SK-N-SH (cell line): ENCODE data around the gene TK2. TPM values are rescaled to one million over a fixed set of nuclear protein-coding genes. Genes with fewer than 3 reads are reported as not detected.

ENCODE experiments used
- CTCF ChIA-PET: fragments of 300-600, 350-600 bp; formaldehyde crosslinking; extraction: SDS; loops from one replicate; lab custom pipeline; 2021; lab: Yijun Ruan, JAX
- POLR2A ChIA-PET: fragments of 350-600 bp; sonication (Branson Sonifier 250); formaldehyde crosslinking; extraction: SDS; loops from one replicate; lab custom pipeline; 2020; ENCODE audit warnings: antibody characterized with exemption, inconsistent platforms; lab: Yijun Ruan, JAX
- DNase-seq: peaks from one replicate; pipeline ENCODE4 v3.0.0; 2012
- H2AFZ ChIP-seq: fragments of 200-600 bp; sonication (generic); 2 replicates; pipeline ENCODE4 v1.8.1; 2016; ENCODE audit warnings: antibody characterized with exemption, mild to moderate bottlenecking, low read depth
- H3F3A ChIP-seq: fragments of 200-600 bp; sonication (generic); replicated peaks from 2 replicates; pipeline ENCODE3; 2016; ENCODE audit warnings: antibody characterized with exemption, mild to moderate bottlenecking; ENCODE audit not compliant: insufficient read depth
- H3K27ac ChIP-seq, 2 experiments: fragments of 200-500 bp in 1 of 2; fragments of 200-600 bp in 1 of 2; sonication (Bioruptor generic) in 1 of 2; sonication (generic), shearing (Covaris generic) in 1 of 2; 2 replicates each; pipeline versions ENCODE4 v1.5.1 to v1.6.1; 2014 to 2016; ENCODE audit warnings: low read depth in 2 of 2, inconsistent platforms in 1 of 2, low read length in 1 of 2, mild to moderate bottlenecking in 1 of 2, mixed read lengths in 1 of 2
- H3K27me3 ChIP-seq: fragments of 200-600 bp; sonication (generic), shearing (Covaris generic); 2 replicates; pipeline ENCODE4 v1.6.1; 2016; ENCODE audit warnings: mixed run types; ENCODE audit not compliant: insufficient read depth
- H3K36me3 ChIP-seq, 2 experiments: fragments of 200-500 bp in 1 of 2; fragments of 200-600 bp in 1 of 2; sonication (Bioruptor generic) in 1 of 2; sonication (generic) in 1 of 2; replicated peaks in 1 of 2; 2 replicates each; pipeline versions ENCODE3 to v1.5.1; 2014 to 2016; ENCODE audit warnings: low read length in 1 of 2, mild to moderate bottlenecking in 1 of 2; ENCODE audit not compliant: insufficient read depth in 2 of 2, control insufficient read depth in 1 of 2
- H3K4me1 ChIP-seq, 2 experiments: fragments of 200-500 bp in 1 of 2; fragments of 200-600 bp in 1 of 2; sonication (Bioruptor generic) in 1 of 2; sonication (generic), shearing (Covaris generic) in 1 of 2; 2 replicates each; pipeline versions ENCODE4 v1.5.1 to v1.6.1; 2014 to 2016; ENCODE audit warnings: low read depth in 1 of 2, low read length in 1 of 2, mixed run types in 1 of 2; ENCODE audit not compliant: insufficient read depth in 2 of 2, control insufficient read depth in 1 of 2
- H3K4me2 ChIP-seq: fragments of 200-600 bp; sonication (generic), shearing (Covaris generic); 2 replicates; pipeline ENCODE4 v1.6.1; 2017; ENCODE audit warnings: mixed run types
- H3K4me3 ChIP-seq, 2 experiments: fragments of 200-500 bp in 1 of 2; fragments of 200-600 bp in 1 of 2; sonication (Bioruptor generic) in 1 of 2; sonication (generic), shearing (Covaris generic) in 1 of 2; 2 replicates each; pipeline versions ENCODE4 v1.5.1 to v1.8.1; 2014 to 2016; ENCODE audit warnings: low read depth in 2 of 2, inconsistent platforms in 1 of 2, low read length in 1 of 2, mild to moderate bottlenecking in 1 of 2, mixed read lengths in 1 of 2, moderate library complexity in 1 of 2
- H3K79me2 ChIP-seq: fragments of 200-600 bp; sonication (generic); 2 replicates; pipeline ENCODE4 v1.8.1; 2017; ENCODE audit warnings: mild to moderate bottlenecking; ENCODE audit not compliant: insufficient read depth
- H3K9ac ChIP-seq: fragments of 200-600 bp; sonication (generic); 2 replicates; pipeline ENCODE4 v1.6.1; 2017; ENCODE audit warnings: mixed run types
- H3K9me2 ChIP-seq: fragments of 200-600 bp; sonication (generic); 2 replicates; pipeline ENCODE4 v1.6.1; 2017; ENCODE audit warnings: mixed run types
- H3K9me3 ChIP-seq: fragments of 200-600 bp; sonication (generic); 2 replicates; pipeline ENCODE4 v1.6.1; 2017; ENCODE audit warnings: mixed run types, mild to moderate bottlenecking, moderate library complexity
- H4K20me1 ChIP-seq: fragments of 200-600 bp; sonication (generic); 2 replicates; pipeline ENCODE4 v1.6.1; 2017; ENCODE audit warnings: mild to moderate bottlenecking, mixed run types; ENCODE audit not compliant: insufficient read depth
- ELF1 ChIP-seq: IDR thresholded peaks from 2 replicates; pipeline ENCODE4 v1.4.0; 2012
- EP300 ChIP-seq, 2 experiments: IDR thresholded peaks; 2 replicates each; pipeline versions ENCODE4 v1.4.0 to v1.6.1; 2012; ENCODE audit warnings: borderline replicate concordance in 1 of 2, low read depth in 1 of 2, low read length in 1 of 2
- FOSL2 ChIP-seq: IDR thresholded peaks from 2 replicates; pipeline ENCODE4 v1.4.0; 2012; ENCODE audit warnings: low read depth, mild to moderate bottlenecking, moderate library complexity, borderline replicate concordance
- FOXJ3 ChIP-seq: sonication (generic); formaldehyde crosslinking; IDR thresholded peaks from 2 replicates; pipeline ENCODE4 v1.5.1; 2020; ENCODE audit warnings: mild to moderate bottlenecking, missing genetic modification reagents
- GATA2 ChIP-seq: sonication (generic); formaldehyde crosslinking; IDR thresholded peaks from 2 replicates; pipeline ENCODE4 v1.5.0; 2020; ENCODE audit warnings: mild to moderate bottlenecking, missing genetic modification reagents
- MEF2A ChIP-seq: IDR thresholded peaks from 2 replicates; pipeline ENCODE4 v1.4.0; 2012; ENCODE audit warnings: low read depth, borderline replicate concordance
- NFIC ChIP-seq: IDR thresholded peaks from 2 replicates; pipeline ENCODE4 v1.4.0; 2012; ENCODE audit warnings: borderline replicate concordance
- NRF1 ChIP-seq: IDR thresholded peaks from 2 replicates; pipeline ENCODE4 v1.6.1; 2012; ENCODE audit warnings: low read depth, mild to moderate bottlenecking, low read length
- RAD21 ChIP-seq: IDR thresholded peaks from 2 replicates; pipeline ENCODE4 v1.6.1; 2012; ENCODE audit warnings: mild to moderate bottlenecking, low read length
- RXRA ChIP-seq: IDR thresholded peaks from 2 replicates; pipeline ENCODE4 v1.4.0; 2012; ENCODE audit warnings: low read depth, mild to moderate bottlenecking, borderline replicate concordance
- TCF12 ChIP-seq: IDR thresholded peaks from 2 replicates; pipeline ENCODE4 v1.4.0; 2012
- TEAD4 ChIP-seq: IDR thresholded peaks from 2 replicates; pipeline ENCODE4 v1.4.0; 2012; ENCODE audit warnings: mild to moderate bottlenecking, borderline replicate concordance; ENCODE audit not compliant: insufficient read depth
- YY1 ChIP-seq: IDR thresholded peaks from 2 replicates; pipeline ENCODE4 v1.4.0; 2012; ENCODE audit warnings: low read depth, mild to moderate bottlenecking
- WGBS: methylation state at CpG from one replicate; pipeline ENCODE4 v1.1.6; 2017; ENCODE audit warnings: low lambda C conversion rate; 5-methylcytosine and 5-hydroxymethylcytosine counted together
- polyA plus RNA-seq, 3 experiments: library from polyadenylated mRNA; depleted of rRNA; stranded (reverse); fragments of >200 nt; gene quantifications; 2 replicates each; pipeline ENCODE4 v1.2.3, GENCODE V29; 2012
- TF ChIP-seq, protein P1 (sequence below): IDR thresholded peaks from 2 replicates; pipeline ENCODE4 v1.4.0; 2012; ENCODE audit warnings: low read depth, borderline replicate concordance
- TF ChIP-seq, protein P2 (sequence below): IDR thresholded peaks from 2 replicates; pipeline ENCODE4 v1.4.0; 2012; ENCODE audit warnings: low read depth, borderline replicate concordance
- TF ChIP-seq, protein P3 (sequence below): fragments of 200-600 bp; sonication (generic); IDR thresholded peaks from 2 replicates; pipeline ENCODE4 v1.6.1; 2017; ENCODE audit warnings: antibody characterized with exemption, mild to moderate bottlenecking, moderate library complexity
- TF ChIP-seq, protein P4 (sequence below): IDR thresholded peaks from 2 replicates; pipeline ENCODE4 v1.6.1; 2012; ENCODE audit warnings: mild to moderate bottlenecking, low read depth, low read length, moderate library complexity
- TF ChIP-seq, protein P5 (sequence below): fragments of 150-350 bp; IDR thresholded peaks from 2 replicates; pipeline ENCODE4 v1.6.1; 2016; ENCODE audit warnings: mild to moderate bottlenecking, low read depth, low read length

Gene TK2
- polyA plus RNA-seq, 1 of the 3 experiments (the other 2 are of a cell fraction) = 25.2 TPM

DNA sequence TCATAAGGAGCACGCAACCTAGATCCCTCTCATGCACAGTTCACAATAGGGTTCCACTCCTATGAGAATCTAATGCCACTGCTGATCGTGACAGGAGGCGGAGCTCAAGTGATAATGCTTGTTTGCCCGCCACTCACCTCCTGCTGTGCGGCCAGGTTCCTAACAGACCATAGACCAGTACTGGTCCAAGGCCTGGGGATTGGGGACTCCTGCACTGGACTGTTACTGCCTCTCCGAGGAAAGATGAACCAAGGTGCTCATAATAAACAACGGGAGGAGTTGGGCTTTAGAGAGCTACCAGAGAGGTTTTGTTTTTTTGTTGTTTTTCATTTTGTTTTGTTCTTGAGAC lies 58.2 kb downstream of the TK2 start:
- 81% methylated on average over 4 of the region's 7 CpGs for WGBS
- CTCF ChIA-PET = interaction anchor here (1.3 to 3.2 kb wide), 2 partner anchors 24 to 85 kb away, joined by 3 to 25 read pairs; no protein-coding TSS in a partner anchor

More for the DNA sequence above, 58.2 kb downstream of the TK2 start:
- no peak overlapping the region for H3K4me2 ChIP-seq
- H3K9ac ChIP-seq = no peak overlapping the region
- no peaks in the 10 kb centered on the region for H4K20me1 ChIP-seq
- H3K27me3 ChIP-seq = no peaks in the 10 kb centered on the region
- no peak for DNase-seq
- H3K79me2 ChIP-seq = no peaks in the 10 kb centered on the region
- H2AFZ ChIP-seq = no peak overlapping the region
- H3K27ac ChIP-seq = no peak overlapping the region
- H3K9me2 ChIP-seq = no peaks in the 10 kb centered on the region
- H3K9me3 ChIP-seq = no peaks in the 10 kb centered on the region
- TF ChIP-seq GATA2 (CRISPR knock-in tag) (no peak), NRF1 (no peak), TEAD4 (no peak), FOSL2 (no peak), EP300 (IDR thresholded peaks at IDR 0.05; ENCODE audit: borderline replicate concordance in 1 of 2, low read depth in 1 of 2, low read length in 1 of 2) (no peak), NFIC (no peak), RXRA (no peak), FOXJ3 (CRISPR knock-in tag) (no peak), ELF1 (no peak), TCF12 (no peak), MEF2A (no peak), YY1 (no peak), RAD21 (no peak)
- TF ChIP-seq, protein P1, sequence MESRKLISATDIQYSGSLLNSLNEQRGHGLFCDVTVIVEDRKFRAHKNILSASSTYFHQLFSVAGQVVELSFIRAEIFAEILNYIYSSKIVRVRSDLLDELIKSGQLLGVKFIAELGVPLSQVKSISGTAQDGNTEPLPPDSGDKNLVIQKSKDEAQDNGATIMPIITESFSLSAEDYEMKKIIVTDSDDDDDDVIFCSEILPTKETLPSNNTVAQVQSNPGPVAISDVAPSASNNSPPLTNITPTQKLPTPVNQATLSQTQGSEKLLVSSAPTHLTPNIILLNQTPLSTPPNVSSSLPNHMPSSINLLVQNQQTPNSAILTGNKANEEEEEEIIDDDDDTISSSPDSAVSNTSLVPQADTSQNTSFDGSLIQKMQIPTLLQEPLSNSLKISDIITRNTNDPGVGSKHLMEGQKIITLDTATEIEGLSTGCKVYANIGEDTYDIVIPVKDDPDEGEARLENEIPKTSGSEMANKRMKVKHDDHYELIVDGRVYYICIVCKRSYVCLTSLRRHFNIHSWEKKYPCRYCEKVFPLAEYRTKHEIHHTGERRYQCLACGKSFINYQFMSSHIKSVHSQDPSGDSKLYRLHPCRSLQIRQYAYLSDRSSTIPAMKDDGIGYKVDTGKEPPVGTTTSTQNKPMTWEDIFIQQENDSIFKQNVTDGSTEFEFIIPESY = no peak
- TF ChIP-seq, protein P2, sequence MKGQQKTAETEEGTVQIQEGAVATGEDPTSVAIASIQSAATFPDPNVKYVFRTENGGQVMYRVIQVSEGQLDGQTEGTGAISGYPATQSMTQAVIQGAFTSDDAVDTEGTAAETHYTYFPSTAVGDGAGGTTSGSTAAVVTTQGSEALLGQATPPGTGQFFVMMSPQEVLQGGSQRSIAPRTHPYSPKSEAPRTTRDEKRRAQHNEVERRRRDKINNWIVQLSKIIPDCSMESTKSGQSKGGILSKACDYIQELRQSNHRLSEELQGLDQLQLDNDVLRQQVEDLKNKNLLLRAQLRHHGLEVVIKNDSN = no peak
- TF ChIP-seq, protein P3, sequence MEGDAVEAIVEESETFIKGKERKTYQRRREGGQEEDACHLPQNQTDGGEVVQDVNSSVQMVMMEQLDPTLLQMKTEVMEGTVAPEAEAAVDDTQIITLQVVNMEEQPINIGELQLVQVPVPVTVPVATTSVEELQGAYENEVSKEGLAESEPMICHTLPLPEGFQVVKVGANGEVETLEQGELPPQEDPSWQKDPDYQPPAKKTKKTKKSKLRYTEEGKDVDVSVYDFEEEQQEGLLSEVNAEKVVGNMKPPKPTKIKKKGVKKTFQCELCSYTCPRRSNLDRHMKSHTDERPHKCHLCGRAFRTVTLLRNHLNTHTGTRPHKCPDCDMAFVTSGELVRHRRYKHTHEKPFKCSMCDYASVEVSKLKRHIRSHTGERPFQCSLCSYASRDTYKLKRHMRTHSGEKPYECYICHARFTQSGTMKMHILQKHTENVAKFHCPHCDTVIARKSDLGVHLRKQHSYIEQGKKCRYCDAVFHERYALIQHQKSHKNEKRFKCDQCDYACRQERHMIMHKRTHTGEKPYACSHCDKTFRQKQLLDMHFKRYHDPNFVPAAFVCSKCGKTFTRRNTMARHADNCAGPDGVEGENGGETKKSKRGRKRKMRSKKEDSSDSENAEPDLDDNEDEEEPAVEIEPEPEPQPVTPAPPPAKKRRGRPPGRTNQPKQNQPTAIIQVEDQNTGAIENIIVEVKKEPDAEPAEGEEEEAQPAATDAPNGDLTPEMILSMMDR = no peak
- TF ChIP-seq, protein P4, sequence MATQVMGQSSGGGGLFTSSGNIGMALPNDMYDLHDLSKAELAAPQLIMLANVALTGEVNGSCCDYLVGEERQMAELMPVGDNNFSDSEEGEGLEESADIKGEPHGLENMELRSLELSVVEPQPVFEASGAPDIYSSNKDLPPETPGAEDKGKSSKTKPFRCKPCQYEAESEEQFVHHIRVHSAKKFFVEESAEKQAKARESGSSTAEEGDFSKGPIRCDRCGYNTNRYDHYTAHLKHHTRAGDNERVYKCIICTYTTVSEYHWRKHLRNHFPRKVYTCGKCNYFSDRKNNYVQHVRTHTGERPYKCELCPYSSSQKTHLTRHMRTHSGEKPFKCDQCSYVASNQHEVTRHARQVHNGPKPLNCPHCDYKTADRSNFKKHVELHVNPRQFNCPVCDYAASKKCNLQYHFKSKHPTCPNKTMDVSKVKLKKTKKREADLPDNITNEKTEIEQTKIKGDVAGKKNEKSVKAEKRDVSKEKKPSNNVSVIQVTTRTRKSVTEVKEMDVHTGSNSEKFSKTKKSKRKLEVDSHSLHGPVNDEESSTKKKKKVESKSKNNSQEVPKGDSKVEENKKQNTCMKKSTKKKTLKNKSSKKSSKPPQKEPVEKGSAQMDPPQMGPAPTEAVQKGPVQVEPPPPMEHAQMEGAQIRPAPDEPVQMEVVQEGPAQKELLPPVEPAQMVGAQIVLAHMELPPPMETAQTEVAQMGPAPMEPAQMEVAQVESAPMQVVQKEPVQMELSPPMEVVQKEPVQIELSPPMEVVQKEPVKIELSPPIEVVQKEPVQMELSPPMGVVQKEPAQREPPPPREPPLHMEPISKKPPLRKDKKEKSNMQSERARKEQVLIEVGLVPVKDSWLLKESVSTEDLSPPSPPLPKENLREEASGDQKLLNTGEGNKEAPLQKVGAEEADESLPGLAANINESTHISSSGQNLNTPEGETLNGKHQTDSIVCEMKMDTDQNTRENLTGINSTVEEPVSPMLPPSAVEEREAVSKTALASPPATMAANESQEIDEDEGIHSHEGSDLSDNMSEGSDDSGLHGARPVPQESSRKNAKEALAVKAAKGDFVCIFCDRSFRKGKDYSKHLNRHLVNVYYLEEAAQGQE = no peak
- TF ChIP-seq, protein P5, sequence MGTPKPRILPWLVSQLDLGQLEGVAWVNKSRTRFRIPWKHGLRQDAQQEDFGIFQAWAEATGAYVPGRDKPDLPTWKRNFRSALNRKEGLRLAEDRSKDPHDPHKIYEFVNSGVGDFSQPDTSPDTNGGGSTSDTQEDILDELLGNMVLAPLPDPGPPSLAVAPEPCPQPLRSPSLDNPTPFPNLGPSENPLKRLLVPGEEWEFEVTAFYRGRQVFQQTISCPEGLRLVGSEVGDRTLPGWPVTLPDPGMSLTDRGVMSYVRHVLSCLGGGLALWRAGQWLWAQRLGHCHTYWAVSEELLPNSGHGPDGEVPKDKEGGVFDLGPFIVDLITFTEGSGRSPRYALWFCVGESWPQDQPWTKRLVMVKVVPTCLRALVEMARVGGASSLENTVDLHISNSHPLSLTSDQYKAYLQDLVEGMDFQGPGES = no peak
- peaks cover 8 to 9% of the 10 kb centered on the region in 2 experiments; a peak in 2 of 4 replicates for H3K4me1 ChIP-seq
- no peaks in the 10 kb centered on the region for H3K36me3 ChIP-seq
- no peak overlapping the region for H3K4me3 ChIP-seq
- H3F3A ChIP-seq = no peaks in the 10 kb centered on the region
- POLR2A ChIA-PET = no interaction called here
